ENCODE data around the gene KCNT1. TPM values are rescaled to one million over a fixed set of nuclear protein-coding genes. Genes with fewer than 3 reads are reported as not detected.
A peak's percentile ranks its signal among the peaks of the same experiment; 100 is the strongest.

The KCNT1 gene
- total RNA-seq, 1 experiment from 2014 or later = 0.68 TPM

GRCh38 chr9:135714242-135715055 lies 12.5 kb downstream of the KCNT1 start:
- H4K5ac ChIP-seq (ENCODE audit: insufficient read length, low read depth, low read length) = no peak overlapping the region
- no peak overlapping the region for H2AFZ ChIP-seq (ENCODE audit: low read length)
- H3K27ac ChIP-seq (ENCODE audit: insufficient read length, low read depth, low read length) = no peak overlapping the region
- TF ChIP-seq CTCF (conservative IDR thresholded peaks at IDR 0.05) = no peak
- no peak overlapping the region for H3K4ac ChIP-seq (ENCODE audit: low read depth, low read length)
- peaks cover 3% of the 10 kb centered on the region for H3K23me2 ChIP-seq (ENCODE audit: insufficient read length, low read depth, low read length, poor library complexity, severe bottlenecking)
- no peak overlapping the region for H3K18ac ChIP-seq (ENCODE audit: insufficient read length, low read depth, low read length)
- no peak overlapping the region for H4K8ac ChIP-seq (replicated peaks; ENCODE audit: insufficient read length, low read depth, low read length)
- DNase-seq = peak; percentile 74
- H3T11ph ChIP-seq (ENCODE audit: low read length) = no peak overlapping the region
- no peaks in the 10 kb centered on the region for H3K9me3 Mint-ChIP-seq
- peaks cover 0 to 5% of the 10 kb centered on the region in 2 experiments; a peak in 2 of 4 replicates for H3K4me1 Mint-ChIP-seq
- no peak overlapping the region for H4K91ac ChIP-seq (ENCODE audit: insufficient read length, low read depth, low read length)
- H3K56ac ChIP-seq (ENCODE audit: insufficient read length, low read depth, low read length) = no peak overlapping the region
- peak overlapping the region; percentile 39 for H3K4me2 ChIP-seq (ENCODE audit: insufficient read depth, insufficient read length, low read length)
- H3K79me2 ChIP-seq (ENCODE audit: insufficient read depth, low read length) = no peaks in the 10 kb centered on the region
- H2BK20ac ChIP-seq (ENCODE audit: low read depth, low read length, poor library complexity, severe bottlenecking) = no peak overlapping the region
- H3K36me3 Mint-ChIP-seq (ENCODE audit: insufficient read depth in 1 of 3, low read depth in 3 of 3) = no peaks in the 10 kb centered on the region
- H3K27ac Mint-ChIP-seq = no peak overlapping the region
- H2BK12ac ChIP-seq (ENCODE audit: insufficient read length, low read depth, low read length) = no peak overlapping the region
- no peak overlapping the region for H2BK5ac ChIP-seq (ENCODE audit: insufficient read length, low read length)
- H3K4me3 Mint-ChIP-seq = peak overlapping the region; percentile 39 to 61; a peak in 4 of 5 replicates
- no peak overlapping the region for H2BK120ac ChIP-seq (ENCODE audit: low read depth, low read length, poor library complexity, severe bottlenecking)
- no peak overlapping the region for H3K23ac ChIP-seq (ENCODE audit: insufficient read length, low read depth, low read length)
- no peaks in the 10 kb centered on the region for H3K4me1 ChIP-seq (ENCODE audit: insufficient read depth, low read length)
- no peaks in the 10 kb centered on the region for H4K20me1 ChIP-seq (ENCODE audit: control insufficient read depth, insufficient read depth, insufficient read length)
- no peaks in the 10 kb centered on the region for H3K79me1 ChIP-seq (ENCODE audit: insufficient read depth, low read depth, low read length, poor library complexity, severe bottlenecking)
- no CpG with 5 or more reads among the region's 103 CpGs for WGBS (ENCODE audit: extremely low coverage, insufficient read length, low lambda C conversion rate)
- H3K27me3 ChIP-seq (ENCODE audit: insufficient read depth, low read length) = peaks cover 6% of the 10 kb centered on the region; the same call in 1 of the 2 replicates
- no peak overlapping the region; the same call in 1 of the 2 replicates for H3K14ac ChIP-seq (ENCODE audit: insufficient read depth, low read length)
- peaks cover 49% of the 10 kb centered on the region for H3K27me3 Mint-ChIP-seq (ENCODE audit: low read depth)
- H3K9ac ChIP-seq (ENCODE audit: extremely low read depth, insufficient read length, low read length) = no peak overlapping the region
- H2BK15ac ChIP-seq (ENCODE audit: low read depth, low read length) = no peak overlapping the region
- H3K9me3 ChIP-seq (ENCODE audit: control insufficient read depth, low read depth, low read length) = no peaks in the 10 kb centered on the region
- H2AK5ac ChIP-seq (ENCODE audit: insufficient read length, low read length) = no peak overlapping the region
